Measurements from ENCODE around the gene F10.

- no peak for TF ChIP-seq CTCF (conservative IDR thresholded peaks at IDR 0.05; ENCODE audit: low read depth, low read length)
- TF ChIP-seq EZH2phosphoT487 (IDR thresholded peaks at IDR 0.05; ENCODE audit: borderline replicate concordance, low read length), result no peak
- no peak for TF ChIP-seq EZH2 (IDR thresholded peaks at IDR 0.05; ENCODE audit: low read length, unreplicated experiment)
Measured at GRCh38 chr13:113075711-113076110, 46.9 kb upstream of the F10 start.

All from PC-3 (cell line).